ENCODE results near the gene TM4SF4.

DNA sequence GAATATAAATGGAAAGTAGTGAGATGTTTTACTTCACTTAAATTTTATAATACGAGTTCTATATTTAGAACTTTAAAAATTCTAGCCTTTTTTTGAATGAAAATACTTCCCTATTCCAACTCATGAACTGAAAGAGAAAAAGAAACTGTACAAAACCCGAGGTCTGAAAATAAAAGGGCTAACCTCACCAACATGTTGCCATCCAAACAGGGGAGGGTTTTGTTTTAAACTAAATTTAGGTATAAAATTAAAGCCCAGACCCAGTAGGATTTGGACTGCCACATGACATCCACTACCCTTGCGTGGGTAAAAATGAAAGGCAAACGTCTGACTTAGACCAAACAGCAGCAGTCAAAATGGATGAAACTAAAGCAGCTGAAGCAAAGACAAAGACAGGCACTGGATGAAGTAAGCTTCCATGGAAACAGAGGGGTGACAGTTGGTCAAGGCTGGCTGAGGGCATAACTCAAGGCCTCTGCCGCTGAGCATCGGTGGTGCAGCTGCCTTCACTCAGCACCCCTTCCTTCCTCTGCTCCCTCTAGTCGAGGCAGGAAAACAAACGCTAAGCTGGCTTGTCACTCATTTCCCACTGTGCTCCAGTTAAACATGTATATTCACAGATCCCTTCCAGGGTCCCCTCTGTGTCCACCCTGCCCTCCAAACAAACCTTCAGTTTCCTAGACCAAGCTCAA lies 58.1 kb downstream of the TM4SF4 start:
- TF ChIP-seq EZH2phosphoT487 (conservative IDR thresholded peaks at IDR 0.05; ENCODE audit: low read length): no peak
- TF ChIP-seq, protein P1, sequence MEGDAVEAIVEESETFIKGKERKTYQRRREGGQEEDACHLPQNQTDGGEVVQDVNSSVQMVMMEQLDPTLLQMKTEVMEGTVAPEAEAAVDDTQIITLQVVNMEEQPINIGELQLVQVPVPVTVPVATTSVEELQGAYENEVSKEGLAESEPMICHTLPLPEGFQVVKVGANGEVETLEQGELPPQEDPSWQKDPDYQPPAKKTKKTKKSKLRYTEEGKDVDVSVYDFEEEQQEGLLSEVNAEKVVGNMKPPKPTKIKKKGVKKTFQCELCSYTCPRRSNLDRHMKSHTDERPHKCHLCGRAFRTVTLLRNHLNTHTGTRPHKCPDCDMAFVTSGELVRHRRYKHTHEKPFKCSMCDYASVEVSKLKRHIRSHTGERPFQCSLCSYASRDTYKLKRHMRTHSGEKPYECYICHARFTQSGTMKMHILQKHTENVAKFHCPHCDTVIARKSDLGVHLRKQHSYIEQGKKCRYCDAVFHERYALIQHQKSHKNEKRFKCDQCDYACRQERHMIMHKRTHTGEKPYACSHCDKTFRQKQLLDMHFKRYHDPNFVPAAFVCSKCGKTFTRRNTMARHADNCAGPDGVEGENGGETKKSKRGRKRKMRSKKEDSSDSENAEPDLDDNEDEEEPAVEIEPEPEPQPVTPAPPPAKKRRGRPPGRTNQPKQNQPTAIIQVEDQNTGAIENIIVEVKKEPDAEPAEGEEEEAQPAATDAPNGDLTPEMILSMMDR (IDR thresholded peaks at IDR 0.05; ENCODE audit: insufficient read depth, low read length, poor library complexity, severe bottlenecking): no peak

Measured in SU-DHL-6 (cell line).